Vagina (tissue), 2 donors: ENCODE data around the gene CIAPIN1.

Source experiments
- CTCF ChIP-seq, 3 experiments: fragments of 450-650 bp in 2 of 3; fragments of 200-600 bp in 1 of 3; sonication (generic) in 1 of 3; IDR thresholded peaks; one replicate each; pipeline ENCODE4 v1.5.1; 2017 to 2019; ENCODE audit warnings: antibody characterized with exemption in 3 of 3, mild to moderate bottlenecking in 2 of 3, moderate library complexity in 2 of 3
- POLR2AphosphoS5 ChIP-seq, 2 donors: sonication (generic); formaldehyde crosslinking; IDR thresholded peaks; one replicate each; pipeline ENCODE4 v1.9.0; 2017; ENCODE audit warnings: antibody characterized with exemption in 2 of 2, mild to moderate bottlenecking in 2 of 2, low read depth in 1 of 2; ENCODE audit not compliant: insufficient read depth in 1 of 2

- no peak for TF ChIP-seq CTCF (IDR thresholded peaks at IDR 0.05)
- TF ChIP-seq POLR2AphosphoS5 (IDR thresholded peaks at IDR 0.05; ENCODE audit: insufficient read depth in 1 of 2, low read depth in 1 of 2): no peak
Measured at GRCh38 chr16:57382535-57383275, 64.5 kb downstream of the CIAPIN1 start.
